Esophagus squamous epithelium (tissue), 4 donors: ENCODE measurements around the gene DNAH14.

ENCODE experiments used
- POLR2A ChIP-seq, 4 donors: fragments of 450-650 bp; IDR thresholded peaks; one replicate each; pipeline ENCODE4 v1.6.1; 2017; ENCODE audit warnings: antibody characterized with exemption in 4 of 4, mild to moderate bottlenecking in 4 of 4, moderate library complexity in 3 of 4
- TF ChIP-seq, protein P1 (sequence below), 6 experiments: fragments of 450-650 bp in 4 of 6; fragments of 200-600 bp in 2 of 6; sonication (generic) in 2 of 6; IDR thresholded peaks; one replicate each; pipeline ENCODE4 v1.5.1; 2016 to 2019; ENCODE audit warnings: antibody characterized with exemption in 6 of 6, mild to moderate bottlenecking in 4 of 6, moderate library complexity in 4 of 6

DNA sequence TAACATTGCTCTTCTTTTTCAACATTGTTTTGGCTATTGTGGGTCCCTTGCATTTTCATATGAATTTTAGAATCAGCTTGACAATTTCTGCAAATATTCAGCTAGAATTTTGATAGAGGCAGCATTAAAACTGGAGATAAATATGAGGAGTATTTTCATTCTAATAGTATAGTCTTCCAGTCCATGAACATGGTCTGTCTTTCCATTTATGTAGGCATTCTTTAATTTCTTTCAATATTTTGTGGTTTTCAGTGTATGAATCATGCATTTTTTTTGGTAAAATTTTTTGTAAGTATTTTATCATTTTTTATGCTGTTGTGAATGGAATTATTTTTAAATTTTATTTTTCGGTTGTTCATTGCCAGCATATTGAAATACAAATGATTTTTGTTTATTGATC is 97.2 kb downstream of the DNAH14 start:
- TF ChIP-seq POLR2A (IDR thresholded peaks at IDR 0.05) = no peak
- TF ChIP-seq, protein P1, sequence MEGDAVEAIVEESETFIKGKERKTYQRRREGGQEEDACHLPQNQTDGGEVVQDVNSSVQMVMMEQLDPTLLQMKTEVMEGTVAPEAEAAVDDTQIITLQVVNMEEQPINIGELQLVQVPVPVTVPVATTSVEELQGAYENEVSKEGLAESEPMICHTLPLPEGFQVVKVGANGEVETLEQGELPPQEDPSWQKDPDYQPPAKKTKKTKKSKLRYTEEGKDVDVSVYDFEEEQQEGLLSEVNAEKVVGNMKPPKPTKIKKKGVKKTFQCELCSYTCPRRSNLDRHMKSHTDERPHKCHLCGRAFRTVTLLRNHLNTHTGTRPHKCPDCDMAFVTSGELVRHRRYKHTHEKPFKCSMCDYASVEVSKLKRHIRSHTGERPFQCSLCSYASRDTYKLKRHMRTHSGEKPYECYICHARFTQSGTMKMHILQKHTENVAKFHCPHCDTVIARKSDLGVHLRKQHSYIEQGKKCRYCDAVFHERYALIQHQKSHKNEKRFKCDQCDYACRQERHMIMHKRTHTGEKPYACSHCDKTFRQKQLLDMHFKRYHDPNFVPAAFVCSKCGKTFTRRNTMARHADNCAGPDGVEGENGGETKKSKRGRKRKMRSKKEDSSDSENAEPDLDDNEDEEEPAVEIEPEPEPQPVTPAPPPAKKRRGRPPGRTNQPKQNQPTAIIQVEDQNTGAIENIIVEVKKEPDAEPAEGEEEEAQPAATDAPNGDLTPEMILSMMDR (IDR thresholded peaks at IDR 0.05) = no peak
